Stimulated activated CD8-positive, alpha-beta memory T cell treated with anti-CD3 and anti-CD28 coated beads, Interleukin-12 subunit alpha, Interleukin-12 subunit beta, amount 100 ng/mL, for 24 hours (primary cell): Measurements from ENCODE around the gene HMG20B.
A peak's percentile ranks its signal among the peaks of the same experiment; 100 is the strongest.

Experiments
- DNase-seq: peaks from one replicate; pipeline ENCODE4 v3.0.0-alpha.2; 2020; ENCODE audit errors: extremely low read depth

HMG20B gene

GRCh38 chr19:3537101-3537437 is 35.7 kb upstream of the HMG20B start:
- DNase-seq: no peak

DNA sequence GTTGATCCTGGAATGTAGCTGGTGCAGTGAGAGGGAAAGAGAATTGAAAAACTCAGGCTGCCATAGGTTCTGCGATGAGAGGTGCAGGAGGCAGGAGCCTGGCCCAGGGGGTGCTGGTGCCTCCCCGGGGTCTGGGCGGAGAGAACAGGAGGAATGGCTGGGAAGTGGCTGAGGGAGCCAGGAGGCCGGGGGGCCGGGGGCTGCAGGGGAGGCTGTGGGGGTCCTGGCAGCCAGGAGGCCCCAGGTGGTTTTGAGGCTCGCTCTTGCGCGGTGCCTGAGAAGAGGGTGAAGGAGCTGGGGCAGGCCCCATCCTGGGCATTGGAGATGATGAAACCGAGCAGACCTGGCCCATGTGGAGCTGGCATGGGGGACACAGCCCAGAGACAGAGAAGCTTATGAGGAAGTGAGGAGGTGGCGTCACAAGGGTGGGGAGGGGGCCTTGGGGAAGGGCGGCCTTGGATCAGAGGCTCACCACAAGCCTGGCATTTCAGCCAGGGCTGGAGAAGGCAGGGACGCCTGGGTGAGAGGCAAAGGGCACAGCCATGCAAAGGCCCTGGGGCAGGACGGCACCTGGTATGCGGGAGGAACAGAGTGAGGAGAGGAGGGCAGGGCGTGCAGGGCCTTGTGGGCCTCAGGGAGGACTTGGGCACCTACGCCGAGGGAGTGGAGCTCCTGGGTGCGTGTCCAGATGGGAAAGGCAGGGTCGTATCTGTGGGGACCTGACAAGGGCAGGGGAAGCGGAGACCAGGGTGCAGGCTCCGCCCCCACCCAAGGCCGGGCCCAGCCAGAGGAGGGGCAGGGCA is 35.1 kb upstream of the HMG20B start:
- DNase-seq: no peak

- no peak for DNase-seq
These were observed 34.4 kb upstream of the HMG20B start for GRCh38 chr19:3538258-3538929.

- DNase-seq: no peak
These were observed 33.6 kb upstream of the HMG20B start, which contains the start of gene TEKTIP1 for GRCh38 chr19:3538965-3539755. Gene TEKTIP1, plus strand, starts transcription at chr19:3539174. Its CDS starts 4 bp downstream, at chr19:3539178.

GRCh38 chr19:3539756-3540118 is 33.0 kb upstream of the HMG20B start:
- no peak for DNase-seq

DNA sequence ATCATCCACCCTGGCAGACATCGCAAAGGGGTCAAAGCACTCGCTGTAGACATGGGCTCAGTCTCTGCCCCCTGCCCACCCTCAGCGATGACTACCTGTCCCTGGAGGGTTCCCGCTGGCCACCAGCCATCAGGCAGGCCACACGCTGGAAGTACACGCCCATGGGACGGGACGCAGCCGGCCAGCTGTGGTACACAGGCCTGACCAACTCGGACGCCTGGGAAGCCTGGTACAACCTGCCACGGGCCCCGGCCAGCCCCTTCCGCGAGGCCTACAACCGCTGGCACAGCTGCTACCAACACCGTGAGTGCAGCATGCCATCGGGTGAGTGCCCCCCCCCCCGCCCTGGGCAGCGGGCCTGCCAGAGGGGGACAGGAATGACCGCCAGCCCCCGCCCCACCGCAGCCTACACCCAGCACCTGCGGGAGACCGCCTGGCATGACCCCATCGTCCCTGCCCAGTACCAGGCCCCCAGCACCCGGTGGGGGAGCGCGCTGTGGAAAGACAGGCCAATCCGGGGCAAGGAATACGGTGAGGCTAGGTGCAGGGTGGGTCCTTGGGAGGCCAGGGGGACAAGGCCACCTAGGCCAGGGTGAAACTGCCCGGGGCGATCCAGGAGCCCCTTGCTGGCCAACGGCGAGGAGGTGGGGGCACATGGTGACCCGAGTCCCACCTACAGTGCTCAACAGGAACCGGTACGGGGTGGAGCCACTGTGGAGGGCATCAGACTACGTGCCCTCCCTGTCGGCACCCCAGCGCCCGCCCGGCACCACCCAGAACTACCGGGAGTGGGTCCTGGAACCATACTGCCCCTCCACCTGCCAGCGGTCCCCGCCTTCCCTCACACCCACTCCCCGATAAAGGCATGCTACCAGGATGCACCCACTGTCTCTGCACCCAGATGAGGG is 29.3 kb upstream of the HMG20B start:
- DNase-seq: no peak

GRCh38 chr19:3544058-3544376 is 28.7 kb upstream of the HMG20B start:
- DNase-seq: no peak

DNA sequence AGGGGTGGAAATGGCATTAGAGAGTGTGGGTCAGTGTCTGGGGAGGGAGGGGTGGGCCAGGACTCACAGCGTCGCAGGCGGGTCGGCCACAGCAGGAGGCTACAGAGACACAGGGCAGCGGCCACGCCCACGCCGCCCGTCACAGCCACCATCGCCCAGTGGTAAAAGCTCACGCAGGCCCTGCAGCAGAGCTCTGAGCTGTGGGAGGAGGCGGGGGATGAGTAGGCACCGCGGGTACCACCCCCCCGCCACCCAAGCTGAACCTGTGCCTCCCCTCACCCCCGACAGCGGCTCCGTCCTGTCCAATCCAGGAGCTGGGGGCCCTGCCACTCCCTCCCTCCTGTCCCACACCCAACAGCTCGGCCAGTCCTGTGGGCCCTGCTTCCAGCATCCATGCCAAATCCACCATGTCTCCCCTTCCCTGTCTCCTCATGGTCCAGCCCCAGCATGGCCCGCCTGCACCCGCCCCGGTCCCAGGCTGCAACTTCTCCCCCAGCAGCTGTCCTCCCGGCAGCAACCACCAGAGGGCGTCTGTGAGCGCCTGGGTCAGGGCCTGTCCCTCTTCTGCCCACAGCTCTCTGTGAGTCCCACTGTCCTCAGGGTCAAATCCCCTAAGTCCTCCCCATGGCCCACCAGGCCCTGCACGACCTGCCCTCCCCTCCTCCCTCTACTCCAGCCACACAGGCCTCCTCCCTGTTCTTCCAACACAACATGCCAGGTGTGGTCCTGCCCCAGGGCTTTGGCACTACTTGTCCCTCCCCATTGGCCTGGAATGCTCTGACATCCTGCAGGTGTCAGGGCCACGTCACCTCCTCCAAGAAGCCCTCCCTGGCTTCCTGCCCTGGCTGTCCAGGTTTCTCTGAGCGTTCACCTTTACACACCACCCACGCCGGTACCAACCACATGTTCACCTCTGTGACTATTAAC is 27.7 kb upstream of the HMG20B start:
- DNase-seq: peak; percentile 37

- DNase-seq: no peak
These were observed 27.1 kb upstream of the HMG20B start for GRCh38 chr19:3545669-3546034.

- no peak for DNase-seq
These were observed 26.6 kb upstream of the HMG20B start for GRCh38 chr19:3546119-3546518.

- DNase-seq: no peak
These were observed 25.4 kb upstream of the HMG20B start for GRCh38 chr19:3547301-3547731.

DNA sequence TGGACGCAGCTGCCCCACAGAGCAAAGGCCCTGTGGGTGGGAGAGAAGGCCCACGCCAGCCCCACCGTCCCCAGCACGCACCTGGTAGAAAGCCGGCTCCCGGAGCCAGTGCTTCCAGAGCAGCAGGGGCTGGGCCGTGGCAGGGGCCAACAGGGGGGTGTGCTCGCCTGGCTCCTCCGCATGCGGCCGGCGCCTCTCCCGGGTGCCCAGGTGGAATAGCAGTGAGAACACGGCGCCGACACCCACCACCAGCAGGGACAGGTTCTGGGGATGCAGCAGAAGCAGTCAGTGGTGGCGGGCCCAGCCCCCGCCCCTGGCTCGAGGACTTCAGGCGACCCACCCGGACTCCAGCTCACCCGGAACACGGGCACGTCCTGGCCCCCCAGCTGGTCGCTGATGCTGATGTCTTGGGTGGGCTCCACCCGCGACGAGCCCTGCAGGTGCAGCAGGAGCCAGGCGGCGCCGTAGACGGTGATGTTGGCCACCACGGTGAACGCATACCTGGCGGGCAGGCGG is 24.9 kb upstream of the HMG20B start:
- no peak for DNase-seq

GRCh38 chr19:3548606-3549005 is 24.1 kb upstream of the HMG20B start:
- no peak for DNase-seq

DNA sequence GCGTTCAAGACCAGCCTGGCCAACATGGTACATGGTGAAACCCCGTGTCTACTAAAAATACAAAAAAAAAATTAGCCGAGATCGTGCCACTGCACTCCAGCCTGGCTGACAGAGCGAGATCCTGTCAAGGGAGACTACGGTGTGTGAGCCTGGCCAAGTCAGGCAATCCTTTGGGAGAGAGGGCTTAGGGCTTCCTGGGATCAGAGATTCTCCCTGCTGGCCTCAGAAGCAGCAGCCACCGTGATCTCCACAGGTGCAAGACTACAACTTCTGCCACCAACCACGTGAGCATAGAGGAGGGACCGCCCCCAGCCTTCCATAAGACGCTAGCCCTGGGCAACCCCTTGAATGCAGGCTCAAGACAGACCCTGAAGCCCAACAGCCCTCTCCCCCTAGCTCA is 22.9 kb upstream of the HMG20B start:
- no peak for DNase-seq

DNA sequence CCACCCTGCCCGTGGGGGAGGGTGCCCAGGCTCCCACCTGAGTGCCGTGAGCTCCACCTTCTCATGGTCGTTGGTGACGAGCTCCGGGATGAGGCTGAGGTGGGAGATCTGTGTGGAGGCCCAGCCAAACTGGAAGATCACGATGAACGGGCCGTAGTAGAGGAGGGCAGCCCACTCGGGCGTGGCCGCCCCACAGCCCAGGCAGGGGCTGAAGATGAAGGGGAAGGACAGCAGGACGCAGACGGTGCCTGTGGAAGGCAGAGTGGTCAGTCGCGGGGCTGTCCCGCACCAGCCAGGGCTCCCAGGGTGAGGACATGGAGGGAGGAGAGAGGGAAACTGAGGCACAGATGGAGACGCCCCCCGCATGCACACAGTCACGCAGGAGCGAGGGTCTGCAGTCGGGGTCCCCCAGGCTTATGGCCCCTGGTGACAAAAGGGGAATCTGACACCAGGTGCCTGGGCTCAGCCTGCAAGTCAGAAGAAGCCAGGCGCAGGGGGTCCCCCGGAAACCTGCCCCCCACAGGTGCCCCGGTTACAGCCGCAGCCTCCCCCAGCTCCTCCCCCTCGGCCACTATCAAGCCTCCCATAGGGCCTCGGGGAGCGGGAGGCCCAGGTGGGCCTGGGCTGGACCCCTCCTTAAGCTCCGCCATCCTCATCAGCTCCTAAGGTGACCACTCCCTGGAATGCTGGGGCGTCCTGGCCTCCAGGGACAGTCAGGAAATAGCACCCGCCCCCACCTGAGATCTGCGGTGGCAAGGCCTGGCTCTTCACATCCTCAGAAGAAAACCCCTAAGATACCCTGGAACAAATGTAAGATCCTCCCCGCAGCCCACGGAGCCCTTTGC is 21.6 kb upstream of the HMG20B start:
- DNase-seq: no peak

GRCh38 chr19:3551792-3552095 is 21.0 kb upstream of the HMG20B start:
- DNase-seq: no peak

DNA sequence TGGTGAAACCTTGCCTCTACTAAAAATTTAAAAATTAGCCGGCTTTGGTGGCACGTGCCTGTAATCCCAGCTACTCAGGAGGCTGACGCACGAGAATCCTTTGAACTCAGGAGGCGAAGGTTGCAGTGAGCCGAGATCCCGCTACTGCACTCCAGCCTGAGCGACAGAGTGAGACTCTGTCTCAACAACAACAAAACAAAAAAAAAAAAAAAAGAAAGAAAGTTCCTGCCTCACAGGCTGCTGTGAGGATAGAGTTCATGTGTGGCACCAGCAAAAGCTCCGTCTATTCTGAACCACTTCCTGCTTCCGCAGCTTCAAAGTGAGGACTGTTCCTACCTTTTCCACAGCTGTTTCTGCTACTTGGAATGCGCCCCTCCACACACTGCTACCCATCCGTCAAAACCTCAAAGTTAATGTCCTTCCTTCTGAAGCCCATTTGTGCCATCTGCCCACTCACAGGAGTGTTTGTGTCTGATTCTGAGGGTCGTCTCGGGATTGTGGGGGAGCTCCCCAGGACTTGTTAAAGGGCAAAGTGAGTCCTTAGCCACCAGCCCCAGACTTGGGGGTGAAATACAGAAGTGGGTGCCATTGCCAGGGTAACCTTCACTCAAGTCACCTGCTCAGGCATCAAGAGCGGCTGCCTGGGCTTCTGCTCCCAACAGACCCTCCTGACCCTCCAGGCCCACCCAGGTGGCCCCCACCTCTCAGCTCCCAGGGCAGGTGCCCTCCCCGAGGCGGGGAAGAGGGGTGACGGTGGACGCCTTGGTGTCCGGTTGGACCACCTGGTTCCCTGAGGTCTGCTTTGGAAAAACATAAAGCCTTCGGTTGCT is 18.3 kb upstream of the HMG20B start:
- no peak for DNase-seq

DNA sequence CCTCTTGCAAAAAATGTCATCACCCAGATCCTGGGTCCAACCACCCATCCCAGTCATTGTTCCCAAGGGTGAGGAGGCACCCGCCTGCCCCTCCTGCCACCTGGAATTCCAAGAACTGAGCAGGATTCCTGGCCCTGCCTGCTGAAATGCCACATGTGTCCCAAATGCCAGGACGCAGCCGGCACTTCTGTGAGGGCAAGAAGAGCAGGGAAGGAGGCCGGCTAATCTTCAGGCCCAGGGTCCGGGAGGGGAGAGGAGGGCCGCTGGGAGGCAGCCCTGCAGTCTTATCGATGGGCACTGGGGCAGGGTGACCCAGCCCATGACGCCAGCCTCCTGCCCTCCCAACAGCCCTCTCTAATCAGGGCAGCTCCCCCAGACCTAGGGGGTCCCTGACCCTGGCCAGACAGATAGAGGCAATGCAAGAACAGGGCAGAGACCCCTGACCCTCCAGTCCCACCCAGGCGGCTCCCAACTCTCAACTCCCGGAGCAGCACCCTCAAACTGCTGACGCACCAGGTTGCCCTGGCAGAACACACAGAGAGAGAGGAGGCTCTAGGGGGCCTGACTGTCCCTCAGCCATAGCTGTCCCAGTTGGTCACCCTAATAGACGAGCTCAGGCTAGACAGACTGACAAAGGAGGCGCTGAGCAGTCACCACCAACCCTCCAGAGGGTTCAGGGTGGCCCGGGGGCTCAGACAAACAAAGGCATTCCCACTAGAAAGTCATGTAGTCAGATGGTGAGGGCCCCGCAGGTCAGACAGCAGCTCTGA is 16.9 kb upstream of the HMG20B start:
- no peak for DNase-seq
